NK-92 (cell line): ENCODE measurements around the gene BICRA.
"Not testable (repeated sequence)": the region's sequence is repeated elsewhere in the genome, so short reads cannot be mapped to it uniquely, and the experiment has no call there.

ENCODE experiments used
- DNase-seq: peaks from one replicate; lab custom pipeline; 2025; ENCODE audit not compliant: unreplicated experiment; lab: John Stamatoyannopoulos, UW

BICRA gene

GRCh38 chr19:47608969-47609905 lies at the start of gene BICRA:
TSS of gene BICRA (plus strand) at chr19:47609134. CDS start at chr19:47673575, 64,441 bp downstream.
- no peak for DNase-seq

- DNase-seq = no peak
These were observed 47.9 kb upstream of the BICRA start for GRCh38 chr19:47560999-47561398.

GRCh38 chr19:47561440-47562057 lies 47.4 kb upstream of the BICRA start:
- no peak for DNase-seq

- no peak for DNase-seq
These were observed 44.9 kb upstream of the BICRA start for GRCh38 chr19:47564081-47564480.

- no peak for DNase-seq
These were observed 39.6 kb upstream of the BICRA start for GRCh38 chr19:47569331-47569730.

- DNase-seq = no peak
These were observed 36.3 kb upstream of the BICRA start for GRCh38 chr19:47572635-47573034.

- no peak for DNase-seq
These were observed 35.6 kb upstream of the BICRA start, which contains the start of gene ZNF541 for GRCh38 chr19:47573071-47574026. TSS of gene ZNF541 (minus strand) at chr19:47573148. CDS start at chr19:47555856, 17,292 bp downstream.

- DNase-seq = no peak
These were observed 28.5 kb upstream of the BICRA start for GRCh38 chr19:47580397-47580796.

- DNase-seq = no peak
These were observed 27.2 kb upstream of the BICRA start for GRCh38 chr19:47581605-47582319.

GRCh38 chr19:47582320-47582909 lies 26.5 kb upstream of the BICRA start:
- DNase-seq = no peak

- not testable (repeated sequence) for DNase-seq
These were observed 25.8 kb upstream of the BICRA start for GRCh38 chr19:47583161-47583560.

GRCh38 chr19:47587295-47587694 lies 21.6 kb upstream of the BICRA start:
- no peak for DNase-seq

- no peak for DNase-seq
These were observed 19.1 kb upstream of the BICRA start for GRCh38 chr19:47589824-47590223.

GRCh38 chr19:47593860-47594259 lies 15.1 kb upstream of the BICRA start:
- DNase-seq = no peak

GRCh38 chr19:47595944-47596343 lies 13.0 kb upstream of the BICRA start:
- no peak for DNase-seq

- DNase-seq = no peak
These were observed 10.3 kb upstream of the BICRA start for GRCh38 chr19:47598407-47599349.

GRCh38 chr19:47599671-47600245 lies 9.2 kb upstream of the BICRA start:
- DNase-seq = not testable (repeated sequence)
